HUDEP-2 (cell line): ENCODE data around the gene CRNKL1.

Source experiments
- DNase-seq, 76 experiments: peaks; one replicate each; lab custom pipeline; 2025; ENCODE audit not compliant: unreplicated experiment in 76 of 76; lab: John Stamatoyannopoulos, UW

CRNKL1 gene

GRCh38 chr20:19986419-19986818, 65.8 kb downstream of the CRNKL1 start:
- DNase-seq: no peak
